Keratinocyte (primary cell): ENCODE data around the gene RFESD. TPM values are rescaled to one million over a fixed set of nuclear protein-coding genes. Genes with fewer than 3 reads are reported as not detected.

ENCODE experiments used
- DNase-seq: peaks from one replicate; pipeline ENCODE4 v3.0.0-alpha.2; 2011; ENCODE audit warnings: low read depth, missing footprints, low spot score
- FAIRE-seq: peaks from 2 replicates; lab custom pipeline; 2011; peaks lifted over from hg19 to GRCh38; lab: Jason Lieb, UNC
- H2AFZ ChIP-seq: 2 replicates; pipeline ENCODE4 v1.6.0; 2012; ENCODE audit warnings: low read length, control low read depth, inconsistent platforms; ENCODE audit not compliant: control insufficient read depth
- H3K27ac ChIP-seq: 2 replicates; pipeline ENCODE4 v1.5.1; 2011; ENCODE audit warnings: low read length; ENCODE audit not compliant: control insufficient read depth, insufficient read depth
- H3K27me3 ChIP-seq: 3 replicates; pipeline ENCODE4 v1.6.0; 2011; ENCODE audit warnings: low read length; ENCODE audit not compliant: control insufficient read depth, insufficient read depth; ENCODE audit errors: extremely low read depth
- H3K36me3 ChIP-seq, 2 experiments: 2 replicates in 1 of 2; 3 replicates in 1 of 2; pipeline ENCODE4 v1.5.1; 2011; ENCODE audit warnings: low read length in 2 of 2, mild to moderate bottlenecking in 1 of 2; ENCODE audit not compliant: control insufficient read depth in 2 of 2, insufficient read depth in 2 of 2; ENCODE audit errors: extremely low read depth in 1 of 2
- H3K4me1 ChIP-seq: 3 replicates; pipeline ENCODE4 v1.5.1; 2011; ENCODE audit warnings: low read length; ENCODE audit not compliant: control insufficient read depth, insufficient read depth; ENCODE audit errors: extremely low read depth
- H3K4me2 ChIP-seq: 3 replicates; pipeline ENCODE4 v1.6.0; 2011; ENCODE audit warnings: low read depth, low read length; ENCODE audit not compliant: control insufficient read depth, insufficient read depth; ENCODE audit errors: extremely low read depth
- H3K4me3 ChIP-seq, 3 experiments: fragments of 200-600 bp in 1 of 3; sonication (generic) in 1 of 3; 2 replicates in 2 of 3; 3 replicates in 1 of 3; pipeline ENCODE4 v1.5.1; 2011 to 2016; ENCODE audit warnings: low read length in 3 of 3, mild to moderate bottlenecking in 3 of 3, control low read depth in 2 of 3, inconsistent platforms in 1 of 3, low read depth in 1 of 3, mixed read lengths in 1 of 3, mixed run types in 1 of 3, moderate library complexity in 1 of 3; ENCODE audit not compliant: control insufficient read depth in 2 of 3, insufficient read depth in 2 of 3; ENCODE audit errors: extremely low read depth in 1 of 3
- H3K79me2 ChIP-seq: 2 replicates; pipeline ENCODE4 v1.6.0; 2012; ENCODE audit warnings: low read length; ENCODE audit not compliant: control insufficient read depth, insufficient read depth
- H3K9ac ChIP-seq: 3 replicates; pipeline ENCODE4 v1.6.0; 2011; ENCODE audit warnings: low read length; ENCODE audit not compliant: control insufficient read depth, insufficient read depth; ENCODE audit errors: extremely low read depth
- H3K9me1 ChIP-seq: 3 replicates; pipeline ENCODE4 v1.6.0; 2011; ENCODE audit warnings: low read length; ENCODE audit not compliant: control insufficient read depth, insufficient read depth; ENCODE audit errors: extremely low read depth
- H3K9me3 ChIP-seq: 2 replicates; pipeline ENCODE4 v1.5.1; 2012; ENCODE audit warnings: low read depth, low read length; ENCODE audit not compliant: control insufficient read depth
- H4K20me1 ChIP-seq: 3 replicates; pipeline ENCODE4 v1.6.0; 2011; ENCODE audit warnings: low read length; ENCODE audit not compliant: control insufficient read depth, insufficient read depth; ENCODE audit errors: extremely low read depth
- CTCF ChIP-seq, 3 experiments: IDR thresholded peaks in 1 of 3; conservative IDR thresholded peaks in 1 of 3; optimal IDR thresholded peaks in 1 of 3; 2 replicates in 2 of 3; 3 replicates in 1 of 3; pipeline versions ENCODE3 to v1.5.1; 2011; ENCODE audit warnings: low read length in 3 of 3, mild to moderate bottlenecking in 3 of 3, moderate library complexity in 2 of 3, control low read depth in 1 of 3, inconsistent platforms in 1 of 3; ENCODE audit not compliant: insufficient read depth in 2 of 3; ENCODE audit errors: extremely low read depth in 1 of 3
- EZH2 ChIP-seq: IDR thresholded peaks from one replicate; pipeline ENCODE4 v1.6.1; 2012; ENCODE audit warnings: inconsistent platforms, mild to moderate bottlenecking, low read length, moderate library complexity
- dilution Hi-C: fragments of 300-500 bp; cut with MboI; formaldehyde crosslinking; loops from one replicate; pipeline ENCODE4 v1.7.0; 2020; ENCODE audit warnings: low sequenced_read_pairs; ENCODE audit not compliant: extremely low pct_ligation_motif_present
- polyA minus RNA-seq, 3 experiments: library from RNA; depleted of rRNA, polyadenylated mRNA; stranded (reverse); fragments of >200 nt; gene quantifications; 1 replicate in 1 of 3; 2 replicates in 1 of 3; 3 replicates in 1 of 3; pipeline ENCODE4 v1.2.3, GENCODE V29; 2011
- polyA plus RNA-seq, 5 experiments: library from polyadenylated mRNA; depleted of rRNA in 3 of 5; stranded (reverse) in 3 of 5; stranded (forward) in 1 of 5; unstranded in 1 of 5; fragments of >200 nt; gene quantifications; 1 replicate in 1 of 5; 2 replicates in 3 of 5; 3 replicates in 1 of 5; pipeline versions ENCODE4 v1.2.1 to v1.2.3, GENCODE V29; 2011 to 2012; ENCODE audit warnings: missing spikeins in 2 of 5, low read depth in 1 of 5, low replicate concordance in 1 of 5

The RFESD gene
- polyA plus RNA-seq (1.1 to 3.5 TPM (median 1.5 TPM) in 3 replicates), polyA minus RNA-seq (1.5 to 3.5 TPM in 2 of 3 replicates, not detected in the other)
- polyA plus RNA-seq (2011; ENCODE audit: low read depth) = 0.52 TPM
- polyA plus RNA-seq (2011; cell fraction: cytosol; rRNA removed) = 1.1 and 2.5 TPM in 2 replicates
- polyA plus RNA-seq (2011; cell fraction: nucleus; rRNA removed) = 1.1 and 1.3 TPM in 2 replicates
- polyA plus RNA-seq (2012; ENCODE audit: low replicate concordance) = 1.3 and 1.4 TPM in 2 replicates
- not detected for polyA minus RNA-seq (2011; cell fraction: cytosol; rRNA and poly(A)+ RNA removed)
- polyA minus RNA-seq (2011; cell fraction: nucleus; rRNA and poly(A)+ RNA removed) = 0.21 and 1.9 TPM in 2 replicates

GRCh38 chr5:95646569-95647431, at the start of gene RFESD:
Gene RFESD (plus strand): TSS chr5:95646777. CDS start chr5:95652272, 5,495 bp downstream.
- H3K4me3 ChIP-seq = peak within 1 kb of the TSS; percentile 40 to 77 (median 63)
- peak within 1 kb of the TSS; percentile 90 for H2AFZ ChIP-seq
- H3K36me3 ChIP-seq = no peaks in the 10 kb centered on the region
- H3K9me1 ChIP-seq = no peaks in the 10 kb centered on the region
- H3K9ac ChIP-seq = peak within 1 kb of the TSS; percentile 82
- no peaks in the 10 kb centered on the region for H4K20me1 ChIP-seq
- DNase-seq (peak; percentile 57), FAIRE-seq (peak; percentile 73)
- no peaks in the 10 kb centered on the region for H3K79me2 ChIP-seq
- dilution Hi-C loops = no loop called here
- H3K27me3 ChIP-seq = no peaks in the 10 kb centered on the region
- H3K9me3 ChIP-seq = no peaks in the 10 kb centered on the region
- H3K4me2 ChIP-seq = peak within 1 kb of the TSS; percentile 95
- H3K4me1 ChIP-seq = peaks cover 11% of the 10 kb centered on the region
- TF ChIP-seq EZH2 (no peak), CTCF (optimal IDR thresholded peaks at IDR 0.05 in 1 of 3, IDR thresholded peaks at IDR 0.05 in 1 of 3, conservative IDR thresholded peaks at IDR 0.05 in 1 of 3; ENCODE audit: extremely low read depth in 1 of 3, insufficient read depth in 2 of 3, low read length in 3 of 3) (peak; percentile 7 to 26 (median 19))
- H3K27ac ChIP-seq = peak within 1 kb of the TSS; percentile 85

- no peaks in the 10 kb centered on the region for H3K27me3 ChIP-seq
- no peaks in the 10 kb centered on the region for H3K9me3 ChIP-seq
- no peak overlapping the region for H2AFZ ChIP-seq
- H3K79me2 ChIP-seq = no peaks in the 10 kb centered on the region
- H3K4me3 ChIP-seq = no peak overlapping the region
- no peaks in the 10 kb centered on the region for H3K9me1 ChIP-seq
- DNase-seq (no peak), FAIRE-seq (no peak)
- no peaks in the 10 kb centered on the region for H4K20me1 ChIP-seq
- H3K4me2 ChIP-seq = no peak overlapping the region
- H3K27ac ChIP-seq = no peak overlapping the region
- dilution Hi-C loops = no loop called here
- H3K4me1 ChIP-seq = no peaks in the 10 kb centered on the region
- H3K9ac ChIP-seq = no peak overlapping the region
- H3K36me3 ChIP-seq = no peaks in the 10 kb centered on the region
- TF ChIP-seq EZH2 = no peak
- no peak for TF ChIP-seq CTCF (optimal IDR thresholded peaks at IDR 0.05 in 1 of 3, IDR thresholded peaks at IDR 0.05 in 1 of 3, conservative IDR thresholded peaks at IDR 0.05 in 1 of 3; ENCODE audit: extremely low read depth in 1 of 3, insufficient read depth in 2 of 3, low read length in 3 of 3)
Observed at GRCh38 chr5:95599252-95599651, 47.3 kb upstream of the RFESD start.
